Esophagus squamous epithelium (tissue), 5 donors: ENCODE measurements around the gene ESR2. TPM values are rescaled to one million over a fixed set of nuclear protein-coding genes. Genes with fewer than 3 reads are reported as not detected.
"Not testable (repeated sequence)": the region's sequence is repeated elsewhere in the genome, so short reads cannot be mapped to it uniquely, and the experiment has no call there.

Experiments used
- DNase-seq: peaks from one replicate; lab custom pipeline; 2025; lab: John Stamatoyannopoulos, UW
- H3K27ac ChIP-seq, 4 donors: fragments of 200-600 bp; sonication (generic); one replicate each; pipeline ENCODE4 v1.5.1; 2016 to 2019; ENCODE audit warnings: mild to moderate bottlenecking in 1 of 4
- H3K27me3 ChIP-seq, 4 donors: fragments of 200-600 bp; sonication (generic); 1 replicate in 3 of 4; 2 replicates in 1 of 4; pipeline versions ENCODE4 v1.5.1 to v1.6.0; 2017 to 2021; ENCODE audit warnings: antibody characterized with exemption in 1 of 4
- H3K36me3 ChIP-seq, 3 donors: fragments of 200-600 bp; sonication (generic); one replicate each; pipeline ENCODE4 v1.5.1; 2016 to 2019
- H3K4me1 ChIP-seq, 3 donors: fragments of 200-600 bp; sonication (generic); one replicate each; pipeline ENCODE4 v1.5.1; 2017 to 2019
- H3K4me3 ChIP-seq, 4 donors: fragments of 200-600 bp; sonication (generic); 1 replicate in 3 of 4; 2 replicates in 1 of 4; pipeline ENCODE4 v1.5.1; 2016 to 2019; ENCODE audit warnings: mild to moderate bottlenecking in 2 of 4, moderate library complexity in 1 of 4
- H3K9me3 ChIP-seq, 3 donors: fragments of 200-600 bp; sonication (generic); one replicate each; pipeline ENCODE4 v1.5.1; 2016 to 2019
- CTCF ChIP-seq, 6 experiments: fragments of 450-650 bp in 4 of 6; fragments of 200-600 bp in 2 of 6; sonication (generic) in 2 of 6; IDR thresholded peaks; one replicate each; pipeline ENCODE4 v1.5.1; 2016 to 2019; ENCODE audit warnings: antibody characterized with exemption in 6 of 6, mild to moderate bottlenecking in 4 of 6, moderate library complexity in 4 of 6
- POLR2A ChIP-seq, 4 donors: fragments of 450-650 bp; IDR thresholded peaks; one replicate each; pipeline ENCODE4 v1.6.1; 2017; ENCODE audit warnings: antibody characterized with exemption in 4 of 4, mild to moderate bottlenecking in 4 of 4, moderate library complexity in 3 of 4
- WGBS, 2 donors: methylation state at CpG; one replicate each; pipeline ENCODE4 v1.1.5; 2018; 5-methylcytosine and 5-hydroxymethylcytosine counted together
- intact Hi-C: fragments of 100-400 bp; cut with DNase I; formaldehyde crosslinking; loops from one replicate; pipeline ENCODE4 v1.15.0; 2022
- total RNA-seq, 4 donors: library from RNA; depleted of rRNA; stranded (reverse); fragments of >200 nt; gene quantifications; one replicate each; pipeline ENCODE4 v1.1.0, GENCODE V29; 2016
- donor health status: DM: yes; HTN: yes; CAD: no.

Gene ESR2
- total RNA-seq, 4 donors from 2014 or later: 0.29 to 2.7 (median 0.31) TPM; not detected in 1

- Histone ChIP-seq H3K9me3 (no peaks in the 10 kb centered on the region), H3K27me3 (no peaks in the 10 kb centered on the region), H3K4me1 (peaks cover 5 to 36% (median 7%) of the 10 kb centered on the region in 3 donors), H3K4me3 (no peak overlapping the region), H3K27ac (peak overlapping the region in 3 of 4 donors; percentile 77 to 86 (median 84)), H3K36me3 (peaks cover 0 to 80% (median 25%) of the 10 kb centered on the region in 3 donors)
- no peak for TF ChIP-seq POLR2A (IDR thresholded peaks at IDR 0.05)
- no peak for DNase-seq
- intact Hi-C loops: no loop called here
- 88 to 95% methylated on average over 2 of the region's 2 CpGs for WGBS, 2 donors
Observed at GRCh38 chr14:64119500-64119899, 174.7 kb downstream of the ESR2 start.

- no peaks in the 10 kb centered on the region for H3K9me3 ChIP-seq
- H3K4me1 ChIP-seq: peaks cover 5 to 42% (median 10%) of the 10 kb centered on the region in 3 donors
- WGBS, 2 donors: 66 to 72% methylated on average over 2 of the region's 2 CpGs
- intact Hi-C loops: no loop called here
- peak overlapping the region; percentile 72 to 86 (median 80) for H3K27ac ChIP-seq
- peaks cover 0 to 80% (median 25%) of the 10 kb centered on the region in 3 donors for H3K36me3 ChIP-seq
- H3K27me3 ChIP-seq: no peaks in the 10 kb centered on the region
- TF ChIP-seq POLR2A (IDR thresholded peaks at IDR 0.05): no peak
- peak in 1 of 6 experiments; percentile 32 for TF ChIP-seq CTCF (IDR thresholded peaks at IDR 0.05)
- H3K4me3 ChIP-seq: no peak overlapping the region
- no peak for DNase-seq
Observed at GRCh38 chr14:64118892-64119291, 175.3 kb downstream of the ESR2 start.

GRCh38 chr14:64118403-64118742, 175.8 kb downstream of the ESR2 start:
- Histone ChIP-seq H3K27ac (peak overlapping the region; percentile 72 to 86 (median 80)), H3K4me1 (peaks cover 5 to 48% (median 12%) of the 10 kb centered on the region in 3 donors), H3K36me3 (peaks cover 0 to 79% (median 25%) of the 10 kb centered on the region in 3 donors)
- DNase-seq, intact Hi-C loops, H3K9me3 ChIP-seq, H3K4me3 ChIP-seq, H3K27me3 ChIP-seq: not testable (repeated sequence)
- WGBS, 2 donors: 42 to 71% methylated on average over 7 of the region's 7 CpGs

- Histone ChIP-seq H3K27ac (peak overlapping the region; percentile 72 to 86 (median 80)), H3K4me3 (no peak overlapping the region), H3K4me1 (peaks cover 5 to 53% (median 17%) of the 10 kb centered on the region in 3 donors), H3K9me3 (no peaks in the 10 kb centered on the region), H3K27me3 (no peaks in the 10 kb centered on the region), H3K36me3 (peaks cover 0 to 79% (median 25%) of the 10 kb centered on the region in 3 donors)
- intact Hi-C loops: no loop called here
- no peak for DNase-seq
- TF ChIP-seq POLR2A (IDR thresholded peaks at IDR 0.05): no peak
- TF ChIP-seq CTCF (IDR thresholded peaks at IDR 0.05): no peak
- WGBS, 2 donors: 25 to 58% methylated on average over 11 of the region's 11 CpGs
Observed at GRCh38 chr14:64117671-64118402, 176.3 kb downstream of the ESR2 start.

GRCh38 chr14:64115401-64115800, 178.8 kb downstream of the ESR2 start:
- DNase-seq: no peak
- H3K9me3 ChIP-seq: no peaks in the 10 kb centered on the region
- H3K4me1 ChIP-seq: peaks cover 5 to 72% (median 17%) of the 10 kb centered on the region in 3 donors
- WGBS, 2 donors: 87 to 92% methylated on average over 6 of the region's 6 CpGs
- no peaks in the 10 kb centered on the region for H3K27me3 ChIP-seq
- no peak for TF ChIP-seq CTCF (IDR thresholded peaks at IDR 0.05)
- no peak for TF ChIP-seq POLR2A (IDR thresholded peaks at IDR 0.05)
- H3K4me3 ChIP-seq: no peak overlapping the region
- intact Hi-C loops: no loop called here
- H3K36me3 ChIP-seq: peaks cover 0 to 63% (median 9%) of the 10 kb centered on the region in 3 donors
- peak overlapping the region in 1 of 4 donors; percentile 84 for H3K27ac ChIP-seq

- WGBS, 2 donors: 68 to 100% methylated on average over 1 to 5 of the region's 7 CpGs
- Histone ChIP-seq H3K27ac (peak overlapping the region in 3 of 4 donors; percentile 54 to 75 (median 69)), H3K36me3 (peaks cover 0 to 63% (median 9%) of the 10 kb centered on the region in 3 donors)
Observed at GRCh38 chr14:64114796-64115195, 179.4 kb downstream of the ESR2 start.

More at GRCh38 chr14:64114796-64115195, 179.4 kb downstream of the ESR2 start:
- Histone ChIP-seq H3K4me3 (no peak overlapping the region), H3K27me3 (no peaks in the 10 kb centered on the region), H3K9me3 (no peaks in the 10 kb centered on the region), H3K4me1 (peaks cover 5 to 79% (median 17%) of the 10 kb centered on the region in 3 donors)
- DNase-seq: no peak
- intact Hi-C loops: no loop called here
- TF ChIP-seq POLR2A (IDR thresholded peaks at IDR 0.05): no peak
- no peak for TF ChIP-seq CTCF (IDR thresholded peaks at IDR 0.05)
